Astrocyte (in vitro differentiated cells and primary cell): ENCODE results near the gene MYH10. TPM values are rescaled to one million over a fixed set of nuclear protein-coding genes. Genes with fewer than 3 reads are reported as not detected.

Experiments
- DNase-seq: peaks from one replicate; pipeline ENCODE4 v3.0.0-alpha.2; 2010; ENCODE audit warnings: low read depth
- FAIRE-seq: peaks from 2 replicates; lab custom pipeline; 2011; peaks lifted over from hg19 to GRCh38; lab: Jason Lieb, UNC
- H2AFZ ChIP-seq: 2 replicates; pipeline ENCODE4 v1.6.0; 2012; ENCODE audit warnings: low read depth, low read length, inconsistent platforms
- H3K27ac ChIP-seq: 2 replicates; pipeline ENCODE4 v1.5.1; 2011; ENCODE audit warnings: low read depth, low read length, inconsistent platforms
- H3K27me3 ChIP-seq: 2 replicates; pipeline ENCODE4 v1.6.0; 2011; ENCODE audit warnings: low read length, inconsistent platforms; ENCODE audit not compliant: insufficient read depth
- H3K36me3 ChIP-seq: 2 replicates; pipeline ENCODE4 v1.5.1; 2011; ENCODE audit warnings: low read length, inconsistent platforms; ENCODE audit not compliant: insufficient read depth
- H3K4me1 ChIP-seq: 2 replicates; pipeline ENCODE4 v1.5.1; 2011; ENCODE audit warnings: low read length, inconsistent platforms; ENCODE audit not compliant: insufficient read depth
- H3K4me2 ChIP-seq: 2 replicates; pipeline ENCODE4 v1.6.0; 2012; ENCODE audit warnings: low read length, inconsistent platforms
- H3K4me3 ChIP-seq: 2 replicates; pipeline ENCODE4 v1.5.1; 2011; ENCODE audit warnings: low read depth, mild to moderate bottlenecking, low read length, inconsistent platforms; ENCODE audit not compliant: insufficient read depth
- H3K79me2 ChIP-seq: 2 replicates; pipeline ENCODE4 v1.6.0; 2012; ENCODE audit warnings: mild to moderate bottlenecking, low read length, inconsistent platforms; ENCODE audit not compliant: insufficient read depth
- H3K9ac ChIP-seq: 2 replicates; pipeline ENCODE4 v1.6.0; 2012; ENCODE audit warnings: mild to moderate bottlenecking, low read length, inconsistent platforms
- H3K9me3 ChIP-seq: 2 replicates; pipeline ENCODE4 v1.5.1; 2012; ENCODE audit warnings: low read depth, mild to moderate bottlenecking, low read length, inconsistent platforms; ENCODE audit not compliant: insufficient read depth
- H4K20me1 ChIP-seq: 2 replicates; pipeline ENCODE4 v1.6.0; 2012; ENCODE audit warnings: low read length, inconsistent platforms; ENCODE audit not compliant: insufficient read depth
- H3K27ac Mint-ChIP-seq: one replicate; pipeline ENCODE4 v1.8.0; 2021; ENCODE audit warnings: mild to moderate bottlenecking, mixed read lengths; ENCODE audit not compliant: unreplicated experiment
- H3K27me3 Mint-ChIP-seq: one replicate; pipeline ENCODE4 v1.8.0; 2021; ENCODE audit warnings: low read depth, mixed read lengths; ENCODE audit not compliant: unreplicated experiment
- H3K36me3 Mint-ChIP-seq: one replicate; pipeline ENCODE4 v1.8.0; 2021; ENCODE audit warnings: low read depth, mixed read lengths; ENCODE audit not compliant: unreplicated experiment
- H3K4me1 Mint-ChIP-seq: one replicate; pipeline ENCODE4 v1.8.0; 2021; ENCODE audit warnings: low read depth, mixed read lengths; ENCODE audit not compliant: unreplicated experiment
- H3K4me3 Mint-ChIP-seq: one replicate; pipeline ENCODE4 v1.8.0; 2021; ENCODE audit warnings: mild to moderate bottlenecking, moderate library complexity, mixed read lengths; ENCODE audit not compliant: unreplicated experiment
- H3K9me3 Mint-ChIP-seq: one replicate; pipeline ENCODE4 v1.8.0; 2021; ENCODE audit warnings: mild to moderate bottlenecking, mixed read lengths; ENCODE audit not compliant: unreplicated experiment
- CTCF ChIP-seq: IDR thresholded peaks from 2 replicates; pipeline ENCODE4 v1.5.1; 2011; ENCODE audit warnings: low read depth, mild to moderate bottlenecking, inconsistent platforms, low read length, moderate library complexity; ENCODE audit not compliant: insufficient read depth
- EZH2 ChIP-seq: IDR thresholded peaks from 2 replicates; pipeline ENCODE4 v1.6.1; 2012; ENCODE audit warnings: mild to moderate bottlenecking, low read length, inconsistent platforms; ENCODE audit not compliant: insufficient read depth
- total RNA-seq: library from RNA; stranded (reverse); gene quantifications from 2 replicates; pipeline ENCODE4 v1.2.1, GENCODE V29; 2021

MYH10 gene
- total RNA-seq, 1 donor from 2014 or later, result 150 TPM

- H2AFZ ChIP-seq, result no peak overlapping the region
- peaks cover 25% of the 10 kb centered on the region for H3K4me1 Mint-ChIP-seq
- H3K4me2 ChIP-seq, result no peak overlapping the region
- H3K79me2 ChIP-seq, result peaks cover 57% of the 10 kb centered on the region
- peaks cover 17% of the 10 kb centered on the region for H3K36me3 ChIP-seq
- H4K20me1 ChIP-seq, result peaks cover 44% of the 10 kb centered on the region
- H3K27ac Mint-ChIP-seq, result no peak overlapping the region
- H3K9ac ChIP-seq, result no peak overlapping the region
- DNase-seq (no peak), FAIRE-seq (no peak)
- TF ChIP-seq CTCF (no peak), EZH2 (no peak)
- no peak overlapping the region for H3K4me3 Mint-ChIP-seq
- no peaks in the 10 kb centered on the region for H3K9me3 ChIP-seq
- peaks cover 14% of the 10 kb centered on the region for H3K36me3 Mint-ChIP-seq
- no peak overlapping the region for H3K27ac ChIP-seq
- H3K4me1 ChIP-seq, result no peaks in the 10 kb centered on the region
- H3K9me3 Mint-ChIP-seq, result no peaks in the 10 kb centered on the region
- H3K4me3 ChIP-seq, result no peak overlapping the region
- H3K27me3 ChIP-seq, result no peaks in the 10 kb centered on the region
- H3K27me3 Mint-ChIP-seq, result no peaks in the 10 kb centered on the region
These were observed 46.6 kb downstream of the MYH10 start for GRCh38 chr17:8583954-8584353.

GRCh38 chr17:8580952-8581658 lies 49.4 kb downstream of the MYH10 start:
- Histone ChIP-seq H3K9ac (no peak overlapping the region), H3K27me3 (no peaks in the 10 kb centered on the region), H3K79me2 (peaks cover 35% of the 10 kb centered on the region), H3K4me3 (no peak overlapping the region), H3K27ac (no peak overlapping the region), H3K36me3 (peaks cover 5% of the 10 kb centered on the region), H4K20me1 (peaks cover 17% of the 10 kb centered on the region), H2AFZ (no peak overlapping the region), H3K4me1 (no peaks in the 10 kb centered on the region), H3K4me2 (no peak overlapping the region), H3K9me3 (no peaks in the 10 kb centered on the region)
- no peak for FAIRE-seq
- peaks cover 4% of the 10 kb centered on the region for H3K36me3 Mint-ChIP-seq
- no peaks in the 10 kb centered on the region for H3K9me3 Mint-ChIP-seq
- no peaks in the 10 kb centered on the region for H3K27me3 Mint-ChIP-seq
- H3K4me1 Mint-ChIP-seq, result peaks cover 23% of the 10 kb centered on the region
- TF ChIP-seq EZH2, result no peak
- TF ChIP-seq CTCF, result no peak
- DNase-seq, result no peak
- peak overlapping the region; percentile 84 for H3K27ac Mint-ChIP-seq
- H3K4me3 Mint-ChIP-seq, result peak overlapping the region; percentile 45

GRCh38 chr17:8577868-8578267 lies 52.7 kb downstream of the MYH10 start:
- FAIRE-seq, result no peak
- Histone ChIP-seq H3K27me3 (no peaks in the 10 kb centered on the region), H3K79me2 (peaks cover 19% of the 10 kb centered on the region), H3K4me1 (no peaks in the 10 kb centered on the region), H3K9ac (no peak overlapping the region), H2AFZ (no peak overlapping the region), H4K20me1 (peaks cover 13% of the 10 kb centered on the region), H3K27ac (no peak overlapping the region), H3K9me3 (no peaks in the 10 kb centered on the region), H3K36me3 (peaks cover 20% of the 10 kb centered on the region), H3K4me3 (no peak overlapping the region), H3K4me2 (no peak overlapping the region)
- no peak for DNase-seq
- H3K36me3 Mint-ChIP-seq, result peaks cover 4% of the 10 kb centered on the region
- H3K4me1 Mint-ChIP-seq, result peaks cover 22% of the 10 kb centered on the region
- H3K9me3 Mint-ChIP-seq, result no peaks in the 10 kb centered on the region
- H3K27ac Mint-ChIP-seq, result no peak overlapping the region
- no peak for TF ChIP-seq CTCF
- no peak for TF ChIP-seq EZH2
- H3K4me3 Mint-ChIP-seq, result no peak overlapping the region
- no peaks in the 10 kb centered on the region for H3K27me3 Mint-ChIP-seq
